Psoas muscle (tissue), 8 donors: ENCODE data around the gene C22orf31. TPM values are rescaled to one million over a fixed set of nuclear protein-coding genes. Genes with fewer than 3 reads are reported as not detected.
"Not testable (repeated sequence)": the region's sequence is repeated elsewhere in the genome, so short reads cannot be mapped to it uniquely, and the experiment has no call there.

Experiments used
- ATAC-seq, 4 donors: fragments of 200-7000 bp; cut with Tn5 transposase; one replicate each; pipeline ENCODE4 v1.9.1; 2020; ENCODE audit warnings: moderate library complexity in 3 of 4, mild to moderate bottlenecking in 2 of 4
- DNase-seq, 2 donors: peaks; one replicate each; pipeline ENCODE4 v3.0.0-alpha.2; 2020
- H3K27ac ChIP-seq: fragments of 200-600 bp; one replicate; pipeline ENCODE4 v1.8.0; 2022
- H3K27me3 ChIP-seq, 3 donors: fragments of 200-600 bp in 1 of 3; one replicate each; pipeline versions ENCODE4 v1.6.1 to v1.8.0; 2013 to 2022; ENCODE audit warnings: low read length in 2 of 3, mild to moderate bottlenecking in 2 of 3, moderate library complexity in 1 of 3; ENCODE audit not compliant: insufficient read depth in 3 of 3
- H3K36me3 ChIP-seq, 2 donors: fragments of 200-600 bp in 1 of 2; one replicate each; pipeline versions ENCODE4 v1.6.1 to v1.8.0; 2013 to 2022; ENCODE audit warnings: low read depth in 1 of 2, mild to moderate bottlenecking in 1 of 2, moderate library complexity in 1 of 2; ENCODE audit not compliant: insufficient read depth in 1 of 2
- H3K4me1 ChIP-seq: fragments of 200-600 bp; one replicate; pipeline ENCODE4 v1.8.0; 2022
- H3K4me3 ChIP-seq: fragments of 200-600 bp; one replicate; pipeline ENCODE4 v1.8.0; 2022; ENCODE audit warnings: mild to moderate bottlenecking
- H3K9me3 ChIP-seq: fragments of 200-600 bp; one replicate; pipeline ENCODE4 v1.8.0; 2022
- CTCF ChIP-seq: fragments of 200-600 bp; IDR thresholded peaks from one replicate; pipeline ENCODE4 v1.8.0; 2022; ENCODE audit warnings: antibody characterized with exemption
- WGBS, 3 donors: extraction: QIAGEN DNeasy Blood & Tissue Kit; methylation state at CpG; one replicate each; pipeline versions ENCODE4 v1.1.6 to v1.1.7; 2013; 5-methylcytosine and 5-hydroxymethylcytosine counted together
- intact Hi-C, 2 donors: fragments of 100-400 bp; cut with DNase I; formaldehyde crosslinking; loops; one replicate each; pipeline versions ENCODE4 v1.11.0 to v1.14.2; 2022
- polyA plus RNA-seq, 3 donors: library from polyadenylated mRNA; stranded (reverse); fragments of 200-250 nt; gene quantifications; one replicate each; pipeline ENCODE4 v1.2.3, GENCODE V29; 2013
- total RNA-seq, 4 donors: library from RNA; stranded (reverse); fragmentation: NEBNext Ultra II Directional in 2 of 4; extraction: Animal tissue kit (Norgen Biotek cat#: 25700) in 2 of 4; gene quantifications; one replicate each; pipeline versions ENCODE4 v1.2.1 to v1.2.4, GENCODE V29; 2021 to 2023
- donor health status: healthy with polysubstance abuse.
- donor health status: DM: no; HTN: no; CAD: no; lungs with moderate emphysema.
- donor health status: Bipolar disorder and iron deficiency.
- donor health status: healthy.
- donor health status: DM: yes; HTN: yes; CAD: no.
- donor health status: DM: no; HTN: no; CAD: no.
- donor health status: DM: no; HTN: no; CAD: no.
- donor health status: DM: yes; HTN: yes; CAD: no.

The C22orf31 gene
- total and polyA plus RNA-seq, 7 donors = not detected

DNA sequence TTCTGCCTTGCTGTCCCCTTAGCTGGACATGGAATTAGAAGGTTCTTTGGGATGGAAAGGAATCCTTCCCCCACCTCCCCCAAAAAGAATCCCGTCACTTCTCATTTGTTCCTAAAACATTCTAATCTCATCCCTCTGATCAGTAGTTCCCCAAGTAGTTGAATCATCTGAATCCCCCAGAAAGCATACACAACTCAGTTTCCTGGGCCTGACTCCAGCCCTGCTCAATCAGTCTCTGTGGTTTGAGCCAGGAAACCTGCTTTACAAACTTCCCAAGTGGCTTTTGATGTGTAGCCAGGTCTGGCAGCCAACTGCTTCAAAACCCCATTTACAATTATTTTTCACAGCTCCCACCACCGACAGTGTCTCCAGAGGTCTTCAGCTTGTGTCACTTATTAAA lies 20.2 kb downstream of the C22orf31 start:
- no peak for DNase-seq

DNA sequence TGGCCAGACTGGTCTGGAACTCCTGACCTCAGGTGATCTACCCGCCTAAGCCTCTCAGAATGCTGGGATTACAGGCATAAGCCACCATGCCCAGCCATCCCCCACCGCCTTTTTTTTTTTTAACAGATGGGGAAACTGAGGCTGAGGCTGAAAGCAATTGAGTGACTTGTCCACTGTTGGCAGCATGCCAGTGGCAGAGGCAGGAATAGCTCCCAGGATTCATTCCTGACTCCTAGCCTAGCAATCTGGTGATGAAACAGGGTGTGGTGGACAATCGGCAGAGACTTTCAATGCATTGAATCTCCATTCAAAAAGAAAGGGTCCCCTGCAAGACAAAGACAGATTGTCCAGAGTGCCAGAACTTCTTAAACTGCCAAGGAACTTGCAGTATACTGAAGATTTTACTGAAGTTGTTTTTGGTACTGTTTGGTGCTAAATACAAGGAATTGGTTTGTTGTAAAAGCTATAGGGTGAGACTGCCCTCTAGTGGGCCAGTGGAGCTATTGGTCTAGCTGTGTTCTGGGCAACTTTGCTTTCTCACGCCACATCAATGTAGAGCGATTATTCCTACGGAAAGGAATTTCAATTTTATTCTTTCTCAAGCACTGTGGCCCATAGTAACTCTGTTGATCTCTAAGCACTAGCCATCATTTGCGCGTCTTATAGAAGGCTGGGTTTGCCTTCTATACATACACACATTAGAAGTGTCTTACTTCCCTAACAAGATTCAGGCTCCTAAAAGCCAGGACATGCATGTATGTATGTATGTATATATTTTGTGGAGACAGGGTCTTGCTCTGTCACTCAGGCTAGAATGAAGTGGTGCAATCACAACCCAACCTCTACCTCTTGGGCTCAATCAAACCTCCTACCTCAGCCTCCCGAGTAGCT lies 21.0 kb downstream of the C22orf31 start:
- H3K4me1 ChIP-seq = peaks cover 11% of the 10 kb centered on the region
- no peaks in the 10 kb centered on the region for H3K9me3 ChIP-seq
- H3K27me3 ChIP-seq = no peaks in the 10 kb centered on the region
- ATAC-seq (peak; percentile 71 to 84 (median 79)), DNase-seq (peak in 1 of 2 donors; percentile 68)
- H3K36me3 ChIP-seq = peaks cover 0 to 22% of the 10 kb centered on the region in 2 donors
- 31 to 34% (median 33%) methylated on average over 9 of the region's 9 CpGs for WGBS, 3 donors
- no peak overlapping the region for H3K4me3 ChIP-seq
- intact Hi-C loops = loop anchor here (1.0 to 2.0 kb wide), 3 partner anchors 64 to 186 kb away; no protein-coding TSS in a partner anchor
- peak; percentile 98 for TF ChIP-seq CTCF
- H3K27ac ChIP-seq = no peak overlapping the region

More for the DNA sequence above, 20.2 kb downstream of the C22orf31 start:
- H3K36me3 ChIP-seq = peaks cover 0 to 30% of the 10 kb centered on the region in 2 donors
- no peaks in the 10 kb centered on the region for H3K27me3 ChIP-seq
- H3K4me3 ChIP-seq = no peak overlapping the region
- intact Hi-C loops = loop anchor here (2.0 kb wide), 2 partner anchors 65 to 187 kb away; no protein-coding TSS in a partner anchor
- H3K4me1 ChIP-seq = peaks cover 11% of the 10 kb centered on the region
- H3K9me3 ChIP-seq = no peaks in the 10 kb centered on the region
- WGBS, 3 donors = 47 to 63% (median 53%) methylated on average over 2 of the region's 2 CpGs
- no peak for TF ChIP-seq CTCF
- no peak for ATAC-seq
- H3K27ac ChIP-seq = no peak overlapping the region

GRCh38 chr22:29039684-29040083 lies 21.9 kb downstream of the C22orf31 start:
- H3K9me3 ChIP-seq, DNase-seq, H3K4me3 ChIP-seq, H3K27me3 ChIP-seq, H3K27ac ChIP-seq: not testable (repeated sequence)
- H3K36me3 ChIP-seq = peaks cover 0 to 12% of the 10 kb centered on the region in 2 donors
- H3K4me1 ChIP-seq = peaks cover 11% of the 10 kb centered on the region
- WGBS, 3 donors = 91 to 94% (median 92%) methylated on average over 4 of the region's 4 CpGs
- peak in 1 of 4 donors; percentile 3 for ATAC-seq
- intact Hi-C loops = loop anchor here (1.0 to 10.0 kb wide), 5 partner anchors 63 to 435 kb away; partner anchors contain the start of gene ZNRF3 (in 1 of the 2)

- Histone ChIP-seq H3K9me3 (no peaks in the 10 kb centered on the region), H3K4me3 (no peak overlapping the region), H3K27ac (no peak overlapping the region), H3K4me1 (peaks cover 11% of the 10 kb centered on the region), H3K27me3 (no peaks in the 10 kb centered on the region), H3K36me3 (peaks cover 0 to 7% of the 10 kb centered on the region in 2 donors)
- DNase-seq = no peak
- no peak for ATAC-seq
- intact Hi-C loops = loop anchor here in 1 of 2 donors (10.0 kb wide), 2 partner anchors 154 to 434 kb away; partner anchors contain the start of gene ZNRF3
- WGBS, 3 donors = 79 to 85% (median 83%) methylated on average over 9 of the region's 9 CpGs
- no peak for TF ChIP-seq CTCF
These were observed 22.5 kb downstream of the C22orf31 start for GRCh38 chr22:29039148-29039547.

GRCh38 chr22:29037340-29037932 lies 24.2 kb downstream of the C22orf31 start:
- DNase-seq (no peak), ATAC-seq (no peak)
- H3K9me3 ChIP-seq = no peaks in the 10 kb centered on the region
- H3K27ac ChIP-seq = no peak overlapping the region
- no peak overlapping the region for H3K4me3 ChIP-seq
- TF ChIP-seq CTCF = no peak
- intact Hi-C loops = loop anchor here in 1 of 2 donors (10.0 kb wide), 2 partner anchors 153 to 433 kb away; partner anchors contain the start of gene ZNRF3
- no peaks in the 10 kb centered on the region for H3K36me3 ChIP-seq
- no peaks in the 10 kb centered on the region for H3K27me3 ChIP-seq
- WGBS, 3 donors = 78 to 83% (median 82%) methylated on average over 4 of the region's 4 CpGs
- H3K4me1 ChIP-seq = peaks cover 15% of the 10 kb centered on the region
